Neural progenitor cell (in vitro differentiated cells): ENCODE measurements around the gene RNF32. TPM values are rescaled to one million over a fixed set of nuclear protein-coding genes. Genes with fewer than 3 reads are reported as not detected.

Source experiments
- DNase-seq: peaks from one replicate; pipeline ENCODE4 v3.0.0-alpha.2; 2016; ENCODE audit warnings: low spot score
- H2AFZ ChIP-seq: fragments of 200-600 bp; sonication (generic); replicated peaks from 2 replicates; pipeline ENCODE4 v1.6.1; 2016; ENCODE audit warnings: antibody characterized with exemption
- H3F3A ChIP-seq: fragments of 200-600 bp; sonication (generic); 2 replicates; pipeline ENCODE4 v1.6.1; 2016; ENCODE audit warnings: antibody characterized with exemption, low read depth
- H3K27ac ChIP-seq: fragments of 200-600 bp; sonication (generic); 2 replicates; pipeline ENCODE4 v1.5.1; 2016; ENCODE audit warnings: mild to moderate bottlenecking
- H3K27me3 ChIP-seq: fragments of 200-600 bp; sonication (generic); 2 replicates; pipeline ENCODE4 v1.6.1; 2016; ENCODE audit warnings: mild to moderate bottlenecking, moderate library complexity
- H3K36me3 ChIP-seq: fragments of 200-600 bp; sonication (generic); 2 replicates; pipeline ENCODE4 v1.5.1; 2016
- H3K4me1 ChIP-seq: fragments of 200-600 bp; sonication (generic); 2 replicates; pipeline ENCODE4 v1.6.1; 2016; ENCODE audit warnings: mixed run types
- H3K4me2 ChIP-seq: fragments of 200-600 bp; sonication (generic); 2 replicates; pipeline ENCODE4 v1.6.1; 2016
- H3K4me3 ChIP-seq: fragments of 200-600 bp; sonication (generic); 2 replicates; pipeline ENCODE4 v1.5.1; 2016
- H3K79me2 ChIP-seq: fragments of 200-600 bp; sonication (generic); 2 replicates; pipeline ENCODE4 v1.6.1; 2016; ENCODE audit warnings: low read depth
- H3K9ac ChIP-seq: fragments of 200-600 bp; sonication (generic); 2 replicates; pipeline ENCODE4 v1.6.1; 2016
- H3K9me3 ChIP-seq: fragments of 200-600 bp; sonication (generic); 2 replicates; pipeline ENCODE4 v1.5.1; 2016; ENCODE audit warnings: low read depth
- H4K20me1 ChIP-seq: fragments of 200-600 bp; sonication (generic); 2 replicates; pipeline ENCODE4 v1.6.1; 2016; ENCODE audit warnings: low read depth
- H3K27ac Mint-ChIP-seq: 3 replicates; pipeline ENCODE4 v1.8.0; 2021; ENCODE audit warnings: mixed read lengths
- H3K27me3 Mint-ChIP-seq: 2 replicates; pipeline ENCODE4 v1.8.0; 2022; ENCODE audit warnings: low read depth, mild to moderate bottlenecking, inconsistent platforms, moderate library complexity, mixed read lengths; ENCODE audit not compliant: insufficient read depth
- H3K36me3 Mint-ChIP-seq: 3 replicates; pipeline ENCODE4 v1.8.0; 2021; ENCODE audit warnings: mixed read lengths
- H3K4me1 Mint-ChIP-seq: 3 replicates; pipeline ENCODE4 v1.8.0; 2021; ENCODE audit warnings: mixed read lengths
- H3K4me3 Mint-ChIP-seq: 3 replicates; pipeline ENCODE4 v1.8.0; 2021; ENCODE audit warnings: mild to moderate bottlenecking, moderate library complexity, mixed read lengths
- H3K9me3 Mint-ChIP-seq: 3 replicates; pipeline ENCODE4 v1.8.0; 2020; ENCODE audit warnings: mixed read lengths
- EZH2 ChIP-seq: fragments of 200-600 bp; sonication (generic); IDR thresholded peaks from 2 replicates; pipeline ENCODE4 v1.6.1; 2017; ENCODE audit warnings: antibody characterized with exemption, mild to moderate bottlenecking, moderate library complexity
- EZH2phosphoT487 ChIP-seq: fragments of 200-600 bp; sonication (generic); IDR thresholded peaks from 2 replicates; pipeline ENCODE4 v1.6.1; 2017; ENCODE audit warnings: antibody characterized with exemption
- total RNA-seq: library from RNA; depleted of rRNA; stranded (reverse); fragments of >200 nt; gene quantifications from 2 replicates; pipeline ENCODE4 v1.2.3, GENCODE V29; 2015; ENCODE audit warnings: low replicate concordance
- TF ChIP-seq, protein P1 (sequence below): fragments of 200-600 bp; sonication (generic); IDR thresholded peaks from 2 replicates; pipeline ENCODE4 v1.5.1; 2017; ENCODE audit warnings: antibody characterized with exemption, mild to moderate bottlenecking

RNF32 gene
- total RNA-seq, 1 donor from 2014 or later: 3.0 TPM

DNA sequence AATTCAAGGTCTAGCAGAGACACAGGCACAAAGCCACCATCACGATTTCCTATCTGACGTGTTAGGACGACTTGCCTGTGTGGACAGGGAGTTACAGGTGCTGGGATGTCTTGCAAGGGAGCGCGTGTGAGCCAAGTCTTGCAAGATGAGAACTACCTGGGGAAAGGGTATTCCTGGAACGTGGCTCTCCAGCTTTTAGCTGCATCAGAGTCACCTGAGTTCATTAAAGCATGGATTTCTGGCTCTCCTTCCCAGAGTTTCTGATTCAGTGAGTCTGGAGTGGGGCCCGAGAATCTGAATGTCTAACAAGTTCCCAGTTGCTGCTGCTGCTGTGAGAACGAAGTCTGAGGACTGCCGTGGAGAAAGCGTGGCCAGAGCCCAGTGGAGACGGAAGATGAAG lies 30.0 kb upstream of the RNF32 start:
- Histone ChIP-seq H3K4me1 (peaks cover 10% of the 10 kb centered on the region), H3K27ac (no peak overlapping the region), H3K79me2 (no peaks in the 10 kb centered on the region), H3K4me3 (no peak overlapping the region), H3K27me3 (peaks cover 11% of the 10 kb centered on the region), H4K20me1 (no peaks in the 10 kb centered on the region), H2AFZ (no peak overlapping the region), H3K36me3 (no peaks in the 10 kb centered on the region), H3F3A (peaks cover 1% of the 10 kb centered on the region), H3K9me3 (no peaks in the 10 kb centered on the region), H3K9ac (no peak overlapping the region), H3K4me2 (no peak overlapping the region)
- peaks cover 5% of the 10 kb centered on the region for H3K27me3 Mint-ChIP-seq
- H3K4me1 Mint-ChIP-seq: peaks cover 3% of the 10 kb centered on the region
- DNase-seq: no peak
- no peak overlapping the region for H3K4me3 Mint-ChIP-seq
- peaks cover 2% of the 10 kb centered on the region for H3K9me3 Mint-ChIP-seq
- H3K36me3 Mint-ChIP-seq: peaks cover 1% of the 10 kb centered on the region
- TF ChIP-seq EZH2 (no peak), EZH2phosphoT487 (no peak)
- TF ChIP-seq, protein P1, sequence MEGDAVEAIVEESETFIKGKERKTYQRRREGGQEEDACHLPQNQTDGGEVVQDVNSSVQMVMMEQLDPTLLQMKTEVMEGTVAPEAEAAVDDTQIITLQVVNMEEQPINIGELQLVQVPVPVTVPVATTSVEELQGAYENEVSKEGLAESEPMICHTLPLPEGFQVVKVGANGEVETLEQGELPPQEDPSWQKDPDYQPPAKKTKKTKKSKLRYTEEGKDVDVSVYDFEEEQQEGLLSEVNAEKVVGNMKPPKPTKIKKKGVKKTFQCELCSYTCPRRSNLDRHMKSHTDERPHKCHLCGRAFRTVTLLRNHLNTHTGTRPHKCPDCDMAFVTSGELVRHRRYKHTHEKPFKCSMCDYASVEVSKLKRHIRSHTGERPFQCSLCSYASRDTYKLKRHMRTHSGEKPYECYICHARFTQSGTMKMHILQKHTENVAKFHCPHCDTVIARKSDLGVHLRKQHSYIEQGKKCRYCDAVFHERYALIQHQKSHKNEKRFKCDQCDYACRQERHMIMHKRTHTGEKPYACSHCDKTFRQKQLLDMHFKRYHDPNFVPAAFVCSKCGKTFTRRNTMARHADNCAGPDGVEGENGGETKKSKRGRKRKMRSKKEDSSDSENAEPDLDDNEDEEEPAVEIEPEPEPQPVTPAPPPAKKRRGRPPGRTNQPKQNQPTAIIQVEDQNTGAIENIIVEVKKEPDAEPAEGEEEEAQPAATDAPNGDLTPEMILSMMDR: no peak
- no peak overlapping the region for H3K27ac Mint-ChIP-seq

GRCh38 chr7:156611014-156612010 lies 29.3 kb upstream of the RNF32 start:
- no peaks in the 10 kb centered on the region for H3K79me2 ChIP-seq
- H3K4me3 ChIP-seq: no peak overlapping the region
- H3K27me3 ChIP-seq: peaks cover 19% of the 10 kb centered on the region
- Mint-ChIP-seq H3K36me3 (peaks cover 1% of the 10 kb centered on the region), H3K4me1 (peaks cover 6% of the 10 kb centered on the region), H3K9me3 (peaks cover 2% of the 10 kb centered on the region), H3K27ac (no peak overlapping the region), H3K27me3 (peaks cover 9% of the 10 kb centered on the region), H3K4me3 (no peak overlapping the region)
- no peak overlapping the region for H3K4me2 ChIP-seq
- no peak for TF ChIP-seq EZH2
- TF ChIP-seq, protein P1: no peak
- no peak for TF ChIP-seq EZH2phosphoT487
- H3K9me3 ChIP-seq: no peaks in the 10 kb centered on the region
- no peaks in the 10 kb centered on the region for H4K20me1 ChIP-seq
- H3K9ac ChIP-seq: no peak overlapping the region
- no peak overlapping the region for H2AFZ ChIP-seq
- H3K36me3 ChIP-seq: no peaks in the 10 kb centered on the region
- peaks cover 4% of the 10 kb centered on the region for H3F3A ChIP-seq
- H3K27ac ChIP-seq: no peak overlapping the region
- H3K4me1 ChIP-seq: peaks cover 12% of the 10 kb centered on the region
- DNase-seq: no peak

- Histone ChIP-seq H2AFZ (no peak overlapping the region), H3K79me2 (no peaks in the 10 kb centered on the region), H3K4me1 (peaks cover 12% of the 10 kb centered on the region), H3K27me3 (peaks cover 35% of the 10 kb centered on the region), H3K27ac (no peak overlapping the region), H3F3A (peaks cover 4% of the 10 kb centered on the region), H3K9me3 (no peaks in the 10 kb centered on the region), H3K36me3 (no peaks in the 10 kb centered on the region), H3K4me3 (no peak overlapping the region), H3K9ac (no peak overlapping the region), H3K4me2 (no peak overlapping the region), H4K20me1 (no peaks in the 10 kb centered on the region)
- peaks cover 18% of the 10 kb centered on the region for H3K27me3 Mint-ChIP-seq
- no peak overlapping the region for H3K4me3 Mint-ChIP-seq
- TF ChIP-seq EZH2phosphoT487: no peak
- no peak for TF ChIP-seq EZH2
- TF ChIP-seq, protein P1: no peak
- DNase-seq: no peak
- peaks cover 1% of the 10 kb centered on the region for H3K36me3 Mint-ChIP-seq
- peaks cover 8% of the 10 kb centered on the region for H3K4me1 Mint-ChIP-seq
- H3K9me3 Mint-ChIP-seq: peaks cover 2% of the 10 kb centered on the region
- no peak overlapping the region for H3K27ac Mint-ChIP-seq
Observed at GRCh38 chr7:156612930-156613329, 27.6 kb upstream of the RNF32 start.
